Heart left ventricle (tissue), 13 donors: Measurements from ENCODE around the gene OGA.

Experiments used
- CTCF ChIP-seq, 12 donors: fragments of 200-600 bp; sonication (generic) in 4 of 12; IDR thresholded peaks; one replicate each; pipeline versions ENCODE4 v1.5.0 to v1.8.0; 2018 to 2022; ENCODE audit warnings: antibody characterized with exemption in 12 of 12, mild to moderate bottlenecking in 5 of 12
- POLR2A ChIP-seq, 2 donors: fragments of 450-650 bp; IDR thresholded peaks; one replicate each; pipeline ENCODE4 v1.6.1; 2017; ENCODE audit warnings: antibody characterized with exemption in 2 of 2, mild to moderate bottlenecking in 2 of 2, moderate library complexity in 2 of 2
- donor health status: ischemic (EF 13 %, LVEDD 7.1; RV severe dilation, severe dysfunction).
- donor health status: DM: no; HTN: yes; CAD: no.
- donor health status: DM: no; HTN: no; CAD: no.
- donor health status: ischemic (EF 25% LVEDD 6.9; RV normal size, moderate dysfunction).
- donor health status: ischemic (EF 25% LVEDD 5.7; RV mildly dilated, moderate dysfunction).
- donor health status: ischemic (EF 35%, LVEDD 5.7; RV mildly dilated, moderate dysfunction).
- donor health status: nonischemic (EF 11% LVEDD 7.7; RV severe dilation, severe dysfunction).
- donor health status: DM: yes; HTN: yes; CAD: no.
- donor health status: PGD.
- donor health status: ischemic (EF 29% LVEDD 5.4; RV normal size, mild dysfunction).
- donor health status: nonischemic (EF 23%, LVEDD 6.1; RV moderate dilation, normal function).

DNA sequence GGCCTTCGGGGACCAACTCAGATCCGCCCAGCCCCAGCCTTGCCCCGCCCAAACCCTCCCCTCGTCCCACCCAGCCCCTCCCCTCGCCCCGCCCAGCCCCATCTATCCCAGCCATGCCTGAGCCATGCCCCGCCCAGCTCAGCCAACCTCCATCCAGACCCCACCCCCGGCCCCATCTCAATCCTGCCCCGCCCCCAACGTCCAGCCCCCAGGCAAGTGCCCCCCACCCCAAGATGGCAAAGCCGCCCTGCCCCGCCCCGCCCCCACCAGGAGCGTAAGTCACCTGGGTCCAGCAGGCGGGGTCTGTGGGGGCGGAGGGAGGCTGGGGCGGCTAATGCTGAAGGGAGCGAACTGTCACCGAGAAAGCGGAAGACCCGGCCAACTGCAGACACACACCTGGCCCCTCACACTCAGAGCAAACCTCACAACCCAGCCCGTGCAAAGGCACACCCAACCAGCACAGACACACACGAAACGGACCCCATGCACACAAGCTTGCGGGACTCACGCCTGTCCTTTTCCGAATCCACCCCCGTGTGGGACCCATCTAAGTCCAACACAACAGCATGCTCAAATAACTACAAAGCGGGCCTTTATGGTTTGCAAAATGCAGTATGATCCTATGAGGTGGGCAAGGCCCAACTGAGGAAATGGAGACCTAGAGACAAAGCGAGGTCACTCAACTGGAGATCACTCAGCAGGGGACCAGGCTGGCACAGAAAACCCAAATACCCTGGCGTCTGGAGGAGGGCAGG, 11.5 kb upstream of the OGA start:
- no peak for TF ChIP-seq CTCF (IDR thresholded peaks at IDR 0.05)
- TF ChIP-seq POLR2A (IDR thresholded peaks at IDR 0.05) = no peak
